ENCODE data around the gene ATP6V1E1.
"Not testable (repeated sequence)": the region's sequence is repeated elsewhere in the genome, so short reads cannot be mapped to it uniquely, and the experiment has no call there.

The ATP6V1E1 gene

GRCh38 chr22:17628406-17629172 is at the start of gene ATP6V1E1:
Gene ATP6V1E1 (minus strand): TSS chr22:17628749. CDS start chr22:17628635, 114 bp downstream.
- peak; percentile 56 to 98 (median 93) for DNase-seq

GRCh38 chr22:17675584-17675983 is 47.0 kb upstream of the ATP6V1E1 start:
- DNase-seq, result no peak

- DNase-seq, result no peak
Measured at GRCh38 chr22:17674152-17674551, 45.6 kb upstream of the ATP6V1E1 start.

GRCh38 chr22:17672417-17672991 is 44.0 kb upstream of the ATP6V1E1 start:
- peak in 1 of 56 donors; percentile 1 for DNase-seq

GRCh38 chr22:17671521-17672092 is 43.1 kb upstream of the ATP6V1E1 start:
- DNase-seq, result not testable (repeated sequence)

GRCh38 chr22:17665854-17666253 is 37.3 kb upstream of the ATP6V1E1 start:
- DNase-seq, result no peak

- DNase-seq, result no peak
Measured at GRCh38 chr22:17665248-17665647, 36.7 kb upstream of the ATP6V1E1 start.

- no peak for DNase-seq
Measured at GRCh38 chr22:17664414-17665055, 36.0 kb upstream of the ATP6V1E1 start.

- DNase-seq, result no peak
Measured at GRCh38 chr22:17656870-17657395, 28.4 kb upstream of the ATP6V1E1 start.

GRCh38 chr22:17655289-17655688 is 26.7 kb upstream of the ATP6V1E1 start:
- DNase-seq, result no peak

GRCh38 chr22:17648569-17648968 is 20.0 kb upstream of the ATP6V1E1 start:
- DNase-seq, result no peak

GRCh38 chr22:17647991-17648390 is 19.4 kb upstream of the ATP6V1E1 start:
- DNase-seq, result no peak

GRCh38 chr22:17647452-17647851 is 18.9 kb upstream of the ATP6V1E1 start:
- no peak for DNase-seq

- not testable (repeated sequence) for DNase-seq
Measured at GRCh38 chr22:17642357-17642756, 13.8 kb upstream of the ATP6V1E1 start.

- DNase-seq, result no peak
Measured at GRCh38 chr22:17641269-17641668, 12.7 kb upstream of the ATP6V1E1 start.

GRCh38 chr22:17639247-17639741 is 10.7 kb upstream of the ATP6V1E1 start:
- DNase-seq, result peak in 2 of 56 donors; percentile 1 to 7

- peak; percentile 29 to 93 (median 79) for DNase-seq
Measured at GRCh38 chr22:17638432-17639246, 10.1 kb upstream of the ATP6V1E1 start, which contains the start of gene BCL2L13. Gene BCL2L13 (plus strand): TSS chr22:17638757. CDS start chr22:17655712, 16,955 bp downstream.

GRCh38 chr22:17638182-17638431 is 9.6 kb upstream of the ATP6V1E1 start:
- DNase-seq, result peak in 8 of 56 donors; percentile 38 to 70 (median 53)

- no peak for DNase-seq
Measured at GRCh38 chr22:17637490-17638181, 9.1 kb upstream of the ATP6V1E1 start.

GRCh38 chr22:17636850-17637249 is 8.3 kb upstream of the ATP6V1E1 start:
- not testable (repeated sequence) for DNase-seq

Data from amygdala (tissue), 56 donors.